ENCODE measurements around the gene KIAA1328. TPM values are rescaled to one million over a fixed set of nuclear protein-coding genes. Genes with fewer than 3 reads are reported as not detected.

KIAA1328 gene
- total and polyA plus RNA-seq, 9 of the 15 experiments (the other 6 are each of a cell fraction or from before 2014, with no cell fraction given): 4.0 to 8.6 (median 7.4) TPM

- peak; percentile 73; the same call in 1 of the 2 replicates for TF ChIP-seq RREB1 (CRISPR knock-in tag; IDR thresholded peaks at IDR 0.05)
- TF ChIP-seq TARDBP (IDR thresholded peaks at IDR 0.05): peak; percentile 86; the same call in 1 of the 2 replicates
- TF ChIP-seq ZNF717 (CRISPR knock-in tag; IDR thresholded peaks at IDR 0.05): no peak
- no peak for TF ChIP-seq FOXO4 (CRISPR knock-in tag; IDR thresholded peaks at IDR 0.05)
- TF ChIP-seq ZBTB40 (IDR thresholded peaks at IDR 0.05): peak; percentile 92
- peak; percentile 85 for TF ChIP-seq ZBTB40 (CRISPR knock-in tag; IDR thresholded peaks at IDR 0.05)
- TF ChIP-seq CXXC5 (CRISPR knock-in tag; IDR thresholded peaks at IDR 0.05): peak; percentile 91
- no peak for TF ChIP-seq JUN (IDR thresholded peaks at IDR 0.05; ENCODE audit: borderline replicate concordance, low read depth, low read length)
- TF ChIP-seq JUN (CRISPR knock-in tag; IDR thresholded peaks at IDR 0.05; ENCODE audit: borderline replicate concordance): peak; percentile 95
Measured at GRCh38 chr18:37270038-37270665, 441.2 kb downstream of the KIAA1328 start (continued).

Data from K562 (cell line).